Activated CD8-positive, alpha-beta T cell treated with anti-CD3 and anti-CD28 coated beads for 36 hours (primary cell): ENCODE results near the gene DEF6. TPM values are rescaled to one million over a fixed set of nuclear protein-coding genes. Genes with fewer than 3 reads are reported as not detected.
"Not testable (repeated sequence)": the region's sequence is repeated elsewhere in the genome, so short reads cannot be mapped to it uniquely, and the experiment has no call there.

Source experiments
- ATAC-seq: fragments of 200-7000 bp; cut with Tn5 transposase; one replicate; pipeline ENCODE4 v1.10.0; 2021; ENCODE audit warnings: mild to moderate bottlenecking, moderate library complexity
- CTCF ChIA-PET: fragments of 350-600 bp; sonication (Branson Sonifier 250); formaldehyde crosslinking; loops from one replicate; lab custom pipeline; 2021; ENCODE audit warnings: antibody characterized with exemption; lab: Charles Lee
- POLR2A ChIA-PET: fragments of 350-600 bp; sonication (Branson Sonifier 250); formaldehyde crosslinking; loops from one replicate; lab custom pipeline; 2021; ENCODE audit warnings: antibody characterized with exemption; lab: Charles Lee
- DNase-seq: peaks from one replicate; pipeline ENCODE4 v3.0.0-alpha.2; 2020
- H3K27ac Mint-ChIP-seq: one replicate; pipeline ENCODE4 v1.8.0; 2021; ENCODE audit warnings: mild to moderate bottlenecking, mixed read lengths
- H3K27me3 Mint-ChIP-seq: one replicate; pipeline ENCODE4 v1.8.0; 2021; ENCODE audit warnings: mixed read lengths
- H3K36me3 Mint-ChIP-seq: one replicate; pipeline ENCODE4 v1.8.0; 2021; ENCODE audit warnings: low read depth, mixed read lengths
- H3K4me1 Mint-ChIP-seq: one replicate; pipeline ENCODE4 v1.8.0; 2021; ENCODE audit warnings: low read depth, mixed read lengths
- H3K4me3 Mint-ChIP-seq: one replicate; pipeline ENCODE4 v1.8.0; 2021; ENCODE audit warnings: mild to moderate bottlenecking, moderate library complexity, mixed read lengths
- H3K9me3 Mint-ChIP-seq: one replicate; pipeline ENCODE4 v1.8.0; 2021; ENCODE audit warnings: mixed read lengths
- intact Hi-C: fragments of 100-400 bp; cut with micrococcal nuclease; formaldehyde crosslinking; loops from one replicate; pipeline ENCODE4 v1.10.0; 2022
- total RNA-seq, 2 experiments: library from RNA; stranded (reverse); gene quantifications; one replicate each; pipeline ENCODE4 v1.2.3, GENCODE V29; 2021
- TF ChIP-seq, protein P1 (sequence below): fragments of 200-600 bp; IDR thresholded peaks from one replicate; pipeline ENCODE4 v1.8.0; 2022; ENCODE audit warnings: antibody characterized with exemption, mild to moderate bottlenecking

The DEF6 gene
- total RNA-seq, 2 experiments from 2014 or later: 97.1 to 99.1 TPM

- peak overlapping the region; percentile 93 for H3K27ac Mint-ChIP-seq
- ATAC-seq (no peak), DNase-seq (no peak)
- TF ChIP-seq, protein P1, sequence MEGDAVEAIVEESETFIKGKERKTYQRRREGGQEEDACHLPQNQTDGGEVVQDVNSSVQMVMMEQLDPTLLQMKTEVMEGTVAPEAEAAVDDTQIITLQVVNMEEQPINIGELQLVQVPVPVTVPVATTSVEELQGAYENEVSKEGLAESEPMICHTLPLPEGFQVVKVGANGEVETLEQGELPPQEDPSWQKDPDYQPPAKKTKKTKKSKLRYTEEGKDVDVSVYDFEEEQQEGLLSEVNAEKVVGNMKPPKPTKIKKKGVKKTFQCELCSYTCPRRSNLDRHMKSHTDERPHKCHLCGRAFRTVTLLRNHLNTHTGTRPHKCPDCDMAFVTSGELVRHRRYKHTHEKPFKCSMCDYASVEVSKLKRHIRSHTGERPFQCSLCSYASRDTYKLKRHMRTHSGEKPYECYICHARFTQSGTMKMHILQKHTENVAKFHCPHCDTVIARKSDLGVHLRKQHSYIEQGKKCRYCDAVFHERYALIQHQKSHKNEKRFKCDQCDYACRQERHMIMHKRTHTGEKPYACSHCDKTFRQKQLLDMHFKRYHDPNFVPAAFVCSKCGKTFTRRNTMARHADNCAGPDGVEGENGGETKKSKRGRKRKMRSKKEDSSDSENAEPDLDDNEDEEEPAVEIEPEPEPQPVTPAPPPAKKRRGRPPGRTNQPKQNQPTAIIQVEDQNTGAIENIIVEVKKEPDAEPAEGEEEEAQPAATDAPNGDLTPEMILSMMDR: no peak
- CTCF ChIA-PET: interaction anchor here (1.2 to 3.6 kb wide), 7 partner anchors 11 to 146 kb away, joined by 3 to 20 read pairs (median 4); partner anchors contain the start of gene PPARD
- H3K4me3 Mint-ChIP-seq: peak overlapping the region; percentile 76
- H3K9me3 Mint-ChIP-seq: no peaks in the 10 kb centered on the region
- intact Hi-C loops: no loop called here
- peaks cover 76% of the 10 kb centered on the region for H3K4me1 Mint-ChIP-seq
- POLR2A ChIA-PET: interaction anchor here (2.2 kb wide), 2 partner anchors 24 to 27 kb away, joined by 7 to 11 read pairs; no protein-coding TSS in a partner anchor
- peaks cover 59% of the 10 kb centered on the region for H3K36me3 Mint-ChIP-seq
- no peaks in the 10 kb centered on the region for H3K27me3 Mint-ChIP-seq
Measured at GRCh38 chr6:35304299-35304698, 6.7 kb downstream of the DEF6 start.

DNA sequence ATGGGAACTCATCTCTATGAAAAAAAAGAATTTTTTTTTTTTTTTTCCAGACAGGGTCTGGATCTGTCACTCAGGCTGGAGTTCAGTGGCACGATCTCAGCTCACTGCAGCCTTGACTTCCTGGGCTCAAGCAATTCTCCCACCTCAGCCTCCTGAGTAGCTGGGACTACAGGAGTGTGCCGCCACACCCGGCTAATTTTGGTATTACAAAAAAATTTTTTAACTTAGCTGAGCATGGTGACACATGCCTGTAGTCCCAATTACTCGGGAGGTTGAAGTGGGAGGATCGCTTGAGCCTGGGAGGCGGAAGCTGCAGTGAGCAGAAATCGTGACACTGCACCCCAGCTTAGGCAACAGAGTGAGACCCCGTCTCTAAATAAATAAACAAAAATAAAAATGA is 7.5 kb downstream of the DEF6 start:
- ATAC-seq (no peak), DNase-seq (peak; percentile 46)
- peaks cover 76% of the 10 kb centered on the region for H3K4me1 Mint-ChIP-seq
- CTCF ChIA-PET: interaction anchor here (0.7 to 3.6 kb wide), 8 partner anchors 9 to 145 kb away, joined by 3 to 20 read pairs (median 4); partner anchors contain the start of gene PPARD
- H3K9me3 Mint-ChIP-seq: no peaks in the 10 kb centered on the region
- POLR2A ChIA-PET: interaction anchor here (0.6 kb wide), 1 partner anchor 8 kb away, joined by 4 read pairs; no protein-coding TSS in a partner anchor
- no peaks in the 10 kb centered on the region for H3K27me3 Mint-ChIP-seq
- no peak overlapping the region for H3K4me3 Mint-ChIP-seq
- no peak overlapping the region for H3K27ac Mint-ChIP-seq
- TF ChIP-seq, protein P1: peak; percentile 44
- H3K36me3 Mint-ChIP-seq: peaks cover 61% of the 10 kb centered on the region
- intact Hi-C loops: no loop called here

- DNase-seq, H3K27me3 Mint-ChIP-seq, H3K9me3 Mint-ChIP-seq, intact Hi-C loops, H3K4me3 Mint-ChIP-seq, ATAC-seq: not testable (repeated sequence)
- ChIA-PET POLR2A (interaction anchor here (1.1 kb wide), 1 partner anchor 9 kb away, joined by 3 read pairs; no protein-coding TSS in a partner anchor), CTCF (interaction anchor here (1.0 kb wide), 2 partner anchors 10 to 16 kb away, joined by 3 to 4 read pairs; no protein-coding TSS in a partner anchor)
- Mint-ChIP-seq H3K4me1 (peaks cover 76% of the 10 kb centered on the region), H3K27ac (peak overlapping the region; percentile 32), H3K36me3 (peaks cover 61% of the 10 kb centered on the region)
Measured at GRCh38 chr6:35307138-35307537, 9.5 kb downstream of the DEF6 start.

DNA sequence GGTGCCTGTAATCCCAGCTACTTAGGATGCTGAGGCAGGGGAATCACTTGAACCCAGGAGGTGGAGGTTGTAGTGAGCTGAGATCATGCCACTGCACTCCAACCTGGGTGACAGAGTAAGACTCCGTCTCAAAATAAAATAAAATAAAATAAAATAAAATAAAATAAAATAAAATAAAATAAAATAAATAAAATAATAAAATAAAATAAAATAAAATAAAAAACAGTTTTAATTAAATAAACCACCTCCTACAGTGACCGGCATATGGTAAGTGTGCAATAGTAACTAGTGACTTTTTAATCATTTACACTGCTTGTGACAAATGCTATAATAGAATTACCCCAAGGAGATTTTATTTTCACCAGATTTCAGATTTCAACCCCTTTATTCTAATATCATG is 10.9 kb downstream of the DEF6 start:
- H3K9me3 Mint-ChIP-seq, H3K27ac Mint-ChIP-seq, H3K4me3 Mint-ChIP-seq, DNase-seq, H3K27me3 Mint-ChIP-seq, ATAC-seq, intact Hi-C loops: not testable (repeated sequence)
- POLR2A ChIA-PET: interaction anchor here (0.6 to 2.7 kb wide), 5 partner anchors 11 to 165 kb away, joined by 3 to 7 read pairs (median 4); partner anchors contain the start of gene DEF6
- Mint-ChIP-seq H3K36me3 (peaks cover 65% of the 10 kb centered on the region), H3K4me1 (peaks cover 75% of the 10 kb centered on the region)
- CTCF ChIA-PET: interaction anchor here (2.1 to 4.5 kb wide), 4 partner anchors 12 to 141 kb away, joined by 10 to 36 read pairs (median 27); partner anchors contain the start of genes DEF6 and PPARD

DNA sequence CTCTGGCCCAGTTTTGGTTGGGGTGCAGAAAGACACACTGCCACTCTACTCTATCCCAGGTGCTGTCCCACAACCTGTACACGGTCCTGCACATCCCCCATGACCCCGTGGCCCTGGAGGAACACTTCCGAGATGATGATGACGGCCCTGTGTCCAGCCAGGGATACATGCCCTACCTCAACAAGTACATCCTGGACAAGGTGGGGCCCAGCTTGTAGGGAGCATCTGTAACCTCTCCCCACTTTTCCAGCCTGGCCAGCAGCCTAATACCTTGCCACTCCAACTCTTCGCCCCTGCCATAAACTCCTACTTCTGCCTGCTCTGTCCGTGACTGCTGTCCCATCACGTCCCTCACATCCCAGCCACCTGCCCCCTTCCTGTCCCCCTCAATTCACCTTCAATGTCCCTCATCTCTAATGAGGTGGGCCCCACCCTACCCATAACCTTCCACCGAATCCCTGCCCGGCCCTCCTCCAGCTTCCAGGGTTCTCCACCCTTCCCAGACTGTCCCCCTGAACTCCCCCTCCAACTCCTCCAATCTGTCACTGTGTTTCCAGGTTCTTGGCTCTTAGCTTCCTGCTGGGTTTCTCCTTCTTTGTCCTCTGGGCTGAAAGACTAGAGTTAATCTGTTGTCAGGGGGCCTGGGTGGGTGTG is 12.1 kb downstream of the DEF6 start:
- H3K9me3 Mint-ChIP-seq: no peaks in the 10 kb centered on the region
- H3K27me3 Mint-ChIP-seq: no peaks in the 10 kb centered on the region
- ATAC-seq (no peak), DNase-seq (no peak)
- intact Hi-C loops: no loop called here
- TF ChIP-seq, protein P1: no peak
- H3K36me3 Mint-ChIP-seq: peaks cover 67% of the 10 kb centered on the region
- ChIA-PET POLR2A (interaction anchor here (0.9 to 3.4 kb wide), 9 partner anchors 9 to 163 kb away, joined by 3 to 18 read pairs (median 5); partner anchors contain the start of genes DEF6 and RPL10A), CTCF (interaction anchor here (1.5 to 4.5 kb wide), 5 partner anchors 13 to 140 kb away, joined by 5 to 36 read pairs (median 19); partner anchors contain the start of genes DEF6 and PPARD)
- peaks cover 76% of the 10 kb centered on the region for H3K4me1 Mint-ChIP-seq
- H3K4me3 Mint-ChIP-seq: peak overlapping the region; percentile 50
- H3K27ac Mint-ChIP-seq: peak overlapping the region; percentile 96
